Activated T-cell treated with anti-CD3 and anti-CD28 coated beads for 24 hours (primary cell): ENCODE measurements around the gene GNA15.
"Not testable (repeated sequence)": the region's sequence is repeated elsewhere in the genome, so short reads cannot be mapped to it uniquely, and the experiment has no call there.

Source experiments
- DNase-seq: peaks from one replicate; pipeline ENCODE4 v3.0.0-alpha.2; 2020; ENCODE audit warnings: low read depth

Gene GNA15

DNA sequence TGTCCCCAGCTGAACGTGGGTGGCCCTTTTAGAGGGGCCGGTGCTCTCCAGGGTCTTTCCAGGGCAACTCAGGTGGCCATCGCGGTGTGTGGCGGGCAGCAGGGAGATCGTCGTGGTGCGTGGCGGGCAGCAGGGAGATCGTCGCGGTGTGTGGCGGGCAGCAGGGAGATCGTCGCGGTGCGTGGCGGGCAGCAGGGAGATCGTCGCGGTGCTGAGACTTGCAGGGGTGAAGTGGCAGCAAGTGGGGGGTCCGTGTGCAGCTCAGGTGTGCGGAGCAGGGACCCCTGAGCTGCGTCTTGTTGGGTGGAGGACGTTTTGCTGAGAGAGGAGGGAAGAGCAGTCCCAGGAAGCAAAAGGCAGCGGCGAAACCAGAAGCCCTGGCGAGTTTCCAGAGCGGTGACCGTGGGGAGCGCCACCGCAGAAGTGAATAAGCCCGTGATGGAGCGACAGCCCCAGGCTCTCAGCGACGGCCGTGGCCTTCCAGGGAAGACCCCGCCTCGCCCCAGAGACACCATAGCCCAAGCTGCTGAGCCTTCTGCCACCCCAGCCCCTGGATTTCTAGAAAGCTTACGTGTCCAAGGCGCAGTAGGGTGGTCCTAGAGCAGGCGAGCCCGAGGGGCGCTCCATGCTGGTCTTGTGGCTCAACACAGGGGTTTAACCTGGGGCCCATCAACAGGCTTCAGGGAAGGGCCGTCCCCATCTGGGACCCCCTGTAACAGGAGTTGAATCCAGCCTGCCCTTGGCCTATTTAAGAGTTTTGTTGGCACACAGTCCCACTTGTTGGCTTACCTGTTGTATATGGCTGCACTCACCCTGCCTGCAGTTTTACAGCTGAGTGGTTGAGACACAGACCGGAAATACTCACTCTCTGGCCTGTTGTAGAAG lies 55.3 kb downstream of the GNA15 start:
- no peak for DNase-seq

DNA sequence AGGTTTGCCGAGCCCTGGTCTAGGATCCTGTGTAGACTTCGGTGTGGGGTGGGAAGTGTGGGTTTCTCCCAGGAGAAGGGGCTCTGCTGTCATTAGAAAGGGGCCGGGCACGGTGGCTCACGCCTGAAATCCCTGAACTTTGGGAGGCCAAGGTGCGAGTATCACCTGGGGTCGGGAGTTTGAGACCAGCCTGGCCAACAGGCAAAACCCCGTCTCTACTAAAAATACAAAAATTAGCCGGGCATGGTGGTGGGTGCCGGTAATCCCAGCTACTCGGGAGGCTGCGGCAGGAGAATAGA lies 55.9 kb downstream of the GNA15 start:
- not testable (repeated sequence) for DNase-seq

DNA sequence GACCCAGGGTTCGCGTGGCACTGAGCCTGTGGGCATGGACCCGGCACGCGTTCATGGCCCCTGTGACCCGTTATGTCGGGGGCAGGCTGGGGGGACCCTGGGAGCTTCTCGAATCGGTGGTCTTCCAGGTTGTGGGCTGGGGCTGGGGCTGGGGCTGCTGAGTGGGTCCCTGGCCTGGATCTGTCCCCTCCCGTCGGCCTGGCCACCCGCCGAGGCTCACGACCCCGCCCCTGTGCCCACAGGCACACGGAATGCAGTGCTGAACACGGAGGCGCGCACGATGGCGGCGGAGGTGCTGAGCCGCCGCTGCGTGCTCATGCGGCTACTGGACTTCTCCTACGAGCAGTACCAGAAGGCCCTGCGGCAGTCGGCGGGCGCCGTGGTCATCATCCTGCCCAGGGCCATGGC lies 56.4 kb downstream of the GNA15 start:
- DNase-seq: no peak

DNA sequence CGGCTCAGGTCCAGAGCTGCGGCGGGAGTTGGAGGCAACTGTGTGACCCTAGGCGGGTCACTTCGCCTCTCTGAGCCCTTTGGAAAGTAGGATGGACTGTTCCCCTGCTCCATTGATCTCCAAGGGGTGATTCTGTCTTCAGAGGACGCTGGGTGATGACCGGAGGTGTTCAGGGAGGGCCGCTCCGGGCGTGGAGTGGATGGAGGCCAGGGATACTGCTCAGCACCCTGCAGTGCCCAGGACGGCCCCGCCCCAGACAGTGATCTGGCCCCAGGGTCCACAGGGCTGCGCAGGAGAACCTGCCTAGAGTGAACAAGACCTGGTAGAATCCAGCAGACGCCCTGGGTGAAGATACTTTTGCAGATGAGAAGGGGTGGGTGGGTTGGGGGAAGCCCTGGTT lies 56.9 kb downstream of the GNA15 start:
- no peak for DNase-seq

DNA sequence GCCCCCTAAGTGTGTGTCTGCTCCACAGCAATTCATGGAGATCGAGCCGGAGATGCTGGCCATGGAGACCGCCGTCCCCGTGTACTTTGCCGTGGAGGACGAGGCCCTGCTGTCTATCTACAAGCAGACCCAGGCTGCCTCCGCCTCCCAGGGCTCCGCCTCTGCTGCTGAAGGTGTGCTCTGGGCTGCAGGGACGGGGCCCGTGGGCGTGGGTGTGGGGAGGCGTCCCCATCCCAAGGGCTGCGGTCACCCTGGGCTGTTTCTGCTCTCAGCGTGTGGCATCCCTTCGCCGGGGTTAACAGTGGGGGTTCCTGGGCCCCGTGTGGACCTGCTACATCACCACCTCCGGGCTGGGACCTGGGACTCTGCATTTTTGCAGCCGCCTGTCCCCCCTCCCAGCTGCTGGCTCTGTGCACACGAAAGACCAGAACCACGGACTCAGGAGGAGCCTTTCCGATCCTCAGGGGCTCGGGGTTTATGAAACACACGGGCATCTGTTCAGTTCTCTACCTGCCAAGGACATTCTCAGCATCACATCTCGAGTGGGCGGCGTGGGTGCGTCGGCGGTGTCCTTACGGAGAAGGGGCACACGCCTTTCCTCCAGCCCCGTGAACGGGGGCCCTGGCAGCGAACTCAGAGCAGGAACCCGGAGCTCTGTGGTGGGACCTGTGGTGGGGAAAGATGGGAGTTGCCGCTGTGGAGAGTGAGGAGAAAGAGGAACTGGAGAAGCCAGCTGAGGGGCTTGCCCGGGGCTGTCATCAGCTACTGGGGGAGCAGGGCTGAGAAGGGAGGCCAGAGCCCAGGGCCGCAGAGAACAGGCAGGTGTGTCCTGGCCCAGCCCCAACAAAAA lies 57.6 kb downstream of the GNA15 start:
- no peak for DNase-seq

DNA sequence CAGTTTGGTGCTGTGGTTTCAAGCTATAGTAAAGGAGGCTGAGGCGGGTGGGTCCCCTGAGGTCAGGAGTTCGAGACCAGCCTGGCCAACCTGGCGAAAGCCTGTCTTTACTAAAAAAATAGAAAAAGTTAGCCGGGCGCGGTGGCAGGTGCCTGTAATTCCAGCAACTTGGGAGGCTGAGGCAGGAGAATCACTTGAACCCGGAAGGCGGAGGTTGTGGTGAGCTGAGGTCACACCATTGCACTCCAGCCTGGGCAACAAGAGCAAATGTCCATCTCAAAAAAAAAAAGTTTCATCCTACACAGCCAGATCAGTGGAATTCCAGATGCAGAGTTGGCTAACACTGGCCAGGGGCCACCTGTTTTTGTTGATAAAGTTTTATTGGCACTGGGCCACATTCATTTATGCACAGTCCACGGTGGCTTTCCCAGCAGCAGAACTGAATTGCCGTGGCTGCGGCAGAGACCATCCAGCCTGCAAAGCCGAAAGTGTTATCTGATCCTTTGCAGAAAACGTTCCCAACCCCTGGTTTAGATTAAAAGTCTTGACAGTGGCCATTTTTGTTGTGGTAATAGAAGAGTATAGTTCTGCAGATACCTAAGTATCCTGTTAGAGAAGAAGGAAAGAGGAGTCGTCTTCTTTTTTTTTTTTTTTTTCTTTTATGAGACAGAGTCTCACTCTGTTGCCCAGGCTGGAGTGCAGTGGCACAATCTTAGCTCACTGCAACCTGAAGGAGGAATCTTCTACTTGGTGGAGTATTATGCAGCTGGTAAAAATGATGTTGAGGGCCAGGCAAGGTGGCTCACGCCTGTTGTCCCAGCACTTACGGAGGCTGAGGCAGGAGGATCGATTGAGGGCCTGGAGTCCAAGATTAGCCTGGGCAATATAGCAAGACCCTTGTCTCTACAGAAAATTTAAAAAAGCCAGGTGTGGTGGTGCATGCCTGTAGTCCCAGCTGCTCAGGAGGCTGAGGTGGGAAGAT lies 58.6 kb downstream of the GNA15 start:
- DNase-seq: no peak

DNA sequence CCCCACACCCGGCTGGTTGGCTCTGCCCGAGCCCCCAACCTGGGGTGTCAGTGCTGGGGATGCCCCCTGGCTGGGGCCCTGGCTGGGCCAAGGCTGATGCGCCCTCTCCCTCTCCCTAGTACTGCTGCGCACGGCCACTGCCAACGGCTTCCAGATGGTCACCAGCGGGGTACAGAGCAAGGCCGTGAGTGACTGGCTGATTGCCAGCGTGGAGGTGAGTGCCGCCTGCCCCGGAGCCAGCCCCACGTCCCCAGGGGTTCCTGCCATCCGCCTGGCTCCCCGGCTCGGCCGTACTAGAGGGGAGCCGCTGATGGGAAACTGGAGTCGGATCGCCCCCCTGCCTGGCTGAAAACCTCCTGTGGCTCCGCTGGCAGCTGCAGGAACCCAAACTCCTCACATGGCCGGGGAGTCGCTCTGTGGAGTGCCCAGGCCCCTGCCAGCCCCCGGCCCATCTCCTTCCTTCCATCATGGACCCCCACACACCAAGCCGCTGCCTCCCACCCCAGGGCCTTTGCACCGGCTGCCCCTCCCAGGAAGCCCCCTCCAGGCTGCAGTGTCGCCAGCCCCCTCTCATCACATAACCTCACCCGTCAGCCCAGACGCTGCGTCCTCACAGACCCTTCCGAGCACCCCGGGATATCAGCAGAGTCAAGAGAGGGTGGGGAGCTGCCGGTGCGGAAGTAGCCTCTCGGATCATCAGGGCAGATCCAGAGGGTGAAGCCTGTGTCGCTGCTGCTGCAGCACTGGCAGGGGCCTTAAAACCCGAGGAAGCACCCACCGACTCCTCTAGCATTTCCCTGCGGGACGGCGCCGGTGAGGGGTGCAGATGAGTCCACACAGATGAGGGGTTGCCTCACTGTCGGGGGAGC lies 60.5 kb downstream of the GNA15 start:
- no peak for DNase-seq

DNA sequence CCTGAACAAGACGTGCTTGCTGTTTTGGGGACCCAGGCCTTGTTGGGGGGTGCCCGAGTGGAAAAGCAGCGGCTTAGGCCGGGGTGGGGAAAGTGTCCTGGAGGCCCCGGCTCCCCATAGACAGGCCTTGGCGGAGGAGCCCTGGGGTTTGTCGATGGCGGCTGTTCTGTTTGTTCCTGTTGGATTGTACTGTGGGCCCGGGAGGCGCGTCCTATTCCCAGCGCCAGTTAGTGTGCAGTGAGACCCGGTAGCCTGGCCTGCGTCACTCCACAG lies 61.0 kb downstream of the GNA15 start:
- no peak for DNase-seq

DNA sequence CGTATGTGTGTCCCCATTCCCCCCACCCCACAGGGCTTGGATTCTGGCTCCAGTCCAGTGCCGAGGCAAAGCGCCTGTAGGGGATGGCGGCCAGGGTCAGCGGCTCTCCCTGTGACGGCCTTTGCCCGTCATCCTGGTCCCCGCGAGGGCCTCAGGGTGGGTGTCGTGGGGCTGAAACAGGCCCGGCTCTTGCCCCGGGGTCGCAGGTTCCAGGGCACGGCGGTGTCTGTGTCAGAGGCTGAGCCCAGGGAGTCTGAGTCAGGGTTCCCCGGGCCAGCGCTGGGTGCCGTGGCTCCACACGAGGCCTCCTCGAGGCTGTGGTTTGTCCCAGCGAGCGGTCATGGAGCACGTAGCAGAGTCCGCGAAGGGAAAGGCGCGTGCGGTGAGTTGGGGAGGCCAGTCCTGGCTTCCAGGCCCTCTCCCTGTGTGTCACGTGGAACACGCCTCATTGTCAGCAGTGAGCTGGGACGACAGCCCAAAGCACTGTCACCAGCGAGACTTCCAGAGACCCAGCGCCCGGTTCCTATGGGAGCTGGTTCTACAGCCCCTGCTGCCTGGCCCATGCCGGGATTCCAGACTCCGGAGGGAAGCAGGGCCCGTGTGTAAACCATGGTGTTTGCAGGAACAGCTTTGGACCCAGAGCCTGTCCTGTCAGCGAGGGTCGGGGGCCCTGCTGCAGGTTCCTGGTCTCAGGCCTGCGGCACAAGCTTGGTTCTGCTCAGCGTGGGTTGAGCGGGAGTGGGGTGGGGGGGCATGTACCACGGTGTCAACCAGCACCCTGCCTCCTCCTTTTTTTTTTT lies 63.3 kb downstream of the GNA15 start:
- DNase-seq: no peak

DNA sequence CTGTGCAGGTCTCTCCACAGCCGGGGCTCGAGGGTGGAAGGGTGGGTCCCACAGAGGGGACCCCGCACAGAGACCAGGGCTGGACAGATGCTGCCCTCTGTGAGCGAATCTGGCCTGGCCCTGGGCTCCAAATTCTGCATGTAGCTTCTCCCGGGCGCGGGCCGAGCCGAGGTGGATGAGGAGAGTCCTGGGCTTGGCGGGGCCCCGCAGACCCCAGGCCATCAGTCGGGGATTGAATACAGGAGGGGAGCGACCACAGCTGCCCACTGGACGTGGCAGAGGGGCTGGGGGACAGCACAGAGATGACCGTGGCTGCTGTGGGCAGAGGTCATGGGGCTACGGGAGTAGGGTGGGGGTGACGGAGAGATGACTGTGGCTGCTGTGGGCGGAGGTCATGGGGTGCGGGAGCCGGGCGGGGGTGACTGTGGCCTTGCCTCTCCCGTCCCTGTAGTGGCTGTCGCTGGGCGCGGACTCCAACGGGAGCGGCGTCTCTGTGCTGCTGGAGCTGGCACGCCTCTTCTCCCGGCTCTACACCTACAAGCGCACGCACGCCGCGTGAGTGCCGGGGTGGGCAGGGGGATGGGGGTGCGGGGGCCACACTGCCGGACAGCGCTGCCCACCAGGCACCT lies 65.4 kb downstream of the GNA15 start:
- no peak for DNase-seq

DNA sequence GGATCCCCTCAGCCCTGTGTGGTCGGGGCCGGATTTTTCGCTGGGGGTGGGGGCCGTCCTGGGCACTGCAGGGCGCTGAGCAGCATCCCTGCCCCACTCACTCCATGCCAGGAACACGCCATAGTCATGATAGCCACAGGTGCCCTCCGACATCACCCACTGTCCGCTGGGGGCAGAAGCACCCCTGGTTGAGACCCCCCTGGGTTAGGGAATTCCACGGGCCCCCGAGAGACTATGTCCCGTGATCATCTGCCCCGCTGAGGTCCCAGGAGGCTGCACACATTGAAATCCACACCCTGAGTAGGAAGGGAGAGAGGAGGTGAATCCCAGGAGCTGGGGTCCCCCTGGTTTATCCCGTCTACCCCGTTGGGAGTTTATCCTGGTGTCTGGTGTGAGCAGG lies 66.1 kb downstream of the GNA15 start:
- no peak for DNase-seq

DNA sequence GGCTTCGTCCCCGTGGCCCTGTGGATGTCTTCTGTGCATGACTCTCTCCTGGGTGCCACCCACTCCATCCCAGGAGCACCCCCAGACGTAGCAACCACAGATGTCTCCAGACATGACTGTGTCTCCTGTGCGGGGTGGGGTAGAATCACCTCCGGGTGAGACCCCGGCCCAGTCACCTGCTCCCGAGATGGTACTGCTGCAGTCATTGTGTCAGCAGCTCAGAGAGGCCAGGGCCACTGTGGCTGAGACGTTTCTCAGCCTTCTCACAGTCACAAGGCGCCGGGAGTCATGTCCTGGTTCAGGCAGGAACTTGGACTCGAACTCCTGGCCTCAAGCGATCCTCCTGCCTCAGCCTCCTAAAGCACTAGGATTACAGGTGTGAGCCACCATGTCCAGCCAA lies 66.5 kb downstream of the GNA15 start:
- DNase-seq: no peak

DNA sequence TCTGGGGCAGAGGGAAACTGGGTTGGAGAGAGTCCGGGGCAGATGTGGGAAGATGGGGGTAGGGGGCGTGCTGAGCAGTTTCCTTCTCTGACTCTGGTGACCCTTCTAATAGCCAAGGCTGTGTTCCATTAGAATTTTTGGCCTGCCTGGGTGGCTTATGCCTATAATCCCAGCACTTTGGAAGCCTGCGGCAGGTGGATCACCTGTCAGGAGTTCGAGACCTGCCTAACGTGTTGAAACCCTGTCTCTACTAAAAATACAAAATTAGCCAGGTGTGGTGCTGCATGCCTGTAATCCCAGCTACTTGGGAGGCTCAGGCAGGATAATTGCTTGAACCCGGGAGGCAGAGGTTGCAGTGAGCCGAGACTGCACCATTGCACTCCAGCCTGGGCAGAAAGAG lies 67.1 kb downstream of the GNA15 start:
- DNase-seq: not testable (repeated sequence)

DNA sequence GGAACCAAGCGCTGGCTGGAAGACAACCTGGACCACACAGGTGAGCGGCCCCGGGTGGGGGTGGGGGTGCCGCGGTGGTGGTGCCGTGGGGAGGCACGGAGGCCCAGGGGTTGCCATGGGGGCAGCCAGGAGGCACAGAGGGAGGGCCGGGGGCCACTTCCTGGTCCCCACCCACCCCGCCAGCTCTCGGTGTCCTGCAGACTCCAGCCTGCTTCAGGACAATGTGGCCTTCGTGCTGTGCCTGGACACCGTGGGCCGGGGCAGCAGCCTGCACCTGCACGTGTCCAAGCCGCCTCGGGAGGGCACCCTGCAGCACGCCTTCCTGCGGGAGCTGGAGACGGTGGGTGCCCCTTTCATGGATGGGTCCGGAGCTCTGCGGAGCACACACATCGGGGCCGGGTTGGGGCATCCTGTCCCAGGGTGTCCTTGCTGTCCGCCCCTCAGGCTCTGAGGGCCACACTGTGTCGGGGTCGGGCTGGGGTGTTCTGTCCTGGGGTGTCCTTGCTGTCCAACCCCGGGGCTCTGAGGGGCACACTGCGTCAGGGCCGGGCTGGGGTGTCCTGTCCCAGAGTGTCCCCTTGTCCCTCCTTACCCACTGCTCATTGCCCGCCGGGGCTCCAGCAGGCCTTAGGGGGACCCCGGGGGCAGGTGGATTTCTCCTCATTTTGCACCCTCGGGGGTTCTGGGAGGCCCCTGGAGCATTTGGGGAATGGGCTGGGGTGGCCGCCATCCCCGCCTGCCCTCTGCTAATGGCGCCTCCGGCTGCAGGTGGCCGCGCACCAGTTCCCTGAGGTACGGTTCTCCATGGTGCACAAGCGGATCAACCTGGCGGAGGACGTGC lies 68.2 kb downstream of the GNA15 start:
- DNase-seq: no peak

DNA sequence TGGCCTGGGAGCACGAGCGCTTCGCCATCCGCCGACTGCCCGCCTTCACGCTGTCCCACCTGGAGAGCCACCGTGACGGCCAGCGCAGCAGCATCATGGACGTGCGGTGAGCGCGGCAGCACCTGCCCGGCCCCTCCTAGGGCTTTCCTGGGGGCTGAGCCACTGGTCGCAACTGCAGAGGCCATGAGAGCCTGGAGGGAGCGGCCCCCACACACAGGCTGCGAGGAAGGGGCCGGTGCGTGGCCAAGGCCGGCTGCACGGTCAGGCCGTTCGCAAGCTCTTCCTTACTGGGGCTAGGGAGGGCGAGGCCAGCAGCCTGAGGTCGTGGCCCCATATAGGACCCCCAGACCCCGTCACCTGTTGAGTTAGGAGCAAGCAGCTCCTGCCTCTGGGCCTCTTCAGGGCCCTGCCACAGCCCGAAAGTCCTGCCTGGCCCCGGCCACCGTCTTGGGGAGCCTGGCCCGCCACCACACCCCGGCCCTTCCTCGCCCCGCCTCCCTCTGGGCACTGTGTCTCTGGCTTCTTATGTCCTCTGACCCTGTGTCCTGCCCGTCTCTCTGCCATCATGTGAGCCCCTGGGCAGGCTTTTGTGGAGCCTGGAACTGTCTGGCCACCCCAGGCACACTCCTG lies 68.9 kb downstream of the GNA15 start:
- no peak for DNase-seq

DNA sequence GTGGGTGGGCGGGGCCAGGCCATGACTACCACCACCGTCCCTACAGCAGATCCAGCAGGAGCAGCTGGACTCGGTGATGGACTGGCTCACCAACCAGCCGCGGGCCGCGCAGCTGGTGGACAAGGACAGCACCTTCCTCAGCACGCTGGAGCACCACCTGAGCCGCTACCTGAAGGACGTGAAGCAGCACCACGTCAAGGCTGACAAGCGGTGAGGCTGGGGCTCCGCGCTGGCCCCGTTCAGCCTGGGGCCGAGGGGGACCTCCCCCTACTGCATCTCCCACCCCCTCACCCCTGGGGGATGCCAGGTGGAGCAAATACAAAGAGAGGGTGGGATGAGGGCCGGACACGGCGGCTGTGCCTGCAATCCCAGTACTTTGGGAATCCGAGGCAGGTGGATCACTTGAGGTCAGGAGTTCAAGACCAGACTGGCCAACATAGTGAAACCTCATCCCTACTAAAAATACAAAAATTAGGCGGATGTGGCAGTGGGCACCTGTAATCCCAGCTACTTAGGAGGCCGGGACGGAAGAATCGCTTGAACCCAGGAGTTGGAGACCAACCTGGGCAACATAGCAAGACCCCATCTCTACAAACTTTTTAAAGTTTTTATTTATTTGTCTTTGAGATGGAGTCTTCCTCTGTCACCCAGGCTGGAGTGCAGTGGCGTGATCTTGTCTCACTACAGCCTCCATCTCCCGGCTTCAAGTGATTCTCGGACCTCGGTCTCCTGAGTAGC lies 70.6 kb downstream of the GNA15 start:
- no peak for DNase-seq

DNA sequence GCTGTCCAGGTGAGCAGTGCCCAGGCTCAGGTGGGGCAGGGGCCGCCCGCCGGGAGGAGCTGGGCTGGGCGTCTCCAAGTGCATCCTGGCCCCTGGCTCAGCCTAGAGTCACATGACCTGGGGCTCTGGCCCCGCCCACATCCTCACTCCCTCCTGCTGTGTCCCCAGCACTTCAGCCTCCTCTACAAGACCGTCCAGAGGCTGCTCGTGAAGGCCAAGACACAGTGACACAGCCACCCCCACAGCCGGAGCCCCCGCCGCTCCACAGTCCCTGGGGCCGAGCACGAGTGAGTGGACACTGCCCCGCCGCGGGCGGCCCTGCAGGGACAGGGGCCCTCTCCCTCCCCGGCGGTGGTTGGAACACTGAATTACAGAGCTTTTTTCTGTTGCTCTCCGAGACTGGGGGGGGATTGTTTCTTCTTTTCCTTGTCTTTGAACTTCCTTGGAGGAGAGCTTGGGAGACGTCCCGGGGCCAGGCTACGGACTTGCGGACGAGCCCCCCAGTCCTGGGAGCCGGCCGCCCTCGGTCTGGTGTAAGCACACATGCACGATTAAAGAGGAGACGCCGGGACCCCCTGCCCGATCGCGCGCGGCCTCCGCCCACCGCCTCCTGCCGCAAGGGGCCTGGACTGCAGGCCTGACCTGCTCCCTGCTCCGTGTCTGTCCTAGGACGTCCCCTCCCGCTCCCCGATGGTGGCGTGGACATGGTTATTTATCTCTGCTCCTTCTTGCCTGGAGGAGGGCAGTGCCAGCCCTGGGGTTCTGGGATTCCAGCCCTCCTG lies 71.8 kb downstream of the GNA15 start:
- DNase-seq: no peak
